Smooth muscle cell (in vitro differentiated cells): Measurements from ENCODE around the gene CCL4. TPM values are rescaled to one million over a fixed set of nuclear protein-coding genes. Genes with fewer than 3 reads are reported as not detected.

Source experiments
- DNase-seq: peaks from one replicate; lab custom pipeline; 2025; ENCODE audit not compliant: unreplicated experiment; lab: John Stamatoyannopoulos, UW
- H2AFZ ChIP-seq: fragments of 200-600 bp; sonication (generic); 2 replicates; pipeline ENCODE4 v1.6.0; 2016; ENCODE audit warnings: antibody characterized with exemption, low read depth, mild to moderate bottlenecking
- H3F3A ChIP-seq: fragments of 200-600 bp; sonication (generic); 2 replicates; pipeline ENCODE4 v1.6.0; 2017; ENCODE audit warnings: antibody characterized with exemption, low read depth
- H3K27ac ChIP-seq: fragments of 200-600 bp; sonication (generic); 2 replicates; pipeline ENCODE4 v1.5.1; 2016; ENCODE audit warnings: low read depth, mild to moderate bottlenecking
- H3K27me3 ChIP-seq: fragments of 200-600 bp; sonication (generic); 2 replicates; pipeline ENCODE4 v1.6.1; 2016; ENCODE audit warnings: low read depth, mild to moderate bottlenecking
- H3K36me3 ChIP-seq: fragments of 200-600 bp; sonication (generic); 2 replicates; pipeline ENCODE4 v1.5.1; 2016; ENCODE audit warnings: low read depth
- H3K4me1 ChIP-seq: fragments of 200-600 bp; sonication (generic); 2 replicates; pipeline ENCODE4 v1.5.1; 2016; ENCODE audit warnings: low read depth
- H3K4me2 ChIP-seq: fragments of 200-600 bp; sonication (generic); 2 replicates; pipeline ENCODE4 v1.6.0; 2016; ENCODE audit warnings: mild to moderate bottlenecking
- H3K4me3 ChIP-seq: fragments of 200-600 bp; sonication (generic); 2 replicates; pipeline ENCODE4 v1.5.1; 2016; ENCODE audit warnings: mild to moderate bottlenecking
- H3K79me2 ChIP-seq: fragments of 200-600 bp; sonication (generic); 2 replicates; pipeline ENCODE4 v1.6.0; 2016; ENCODE audit warnings: low read depth, mild to moderate bottlenecking
- H3K9ac ChIP-seq: fragments of 200-600 bp; sonication (generic); 2 replicates; pipeline ENCODE4 v1.6.0; 2016; ENCODE audit warnings: low read depth
- H3K9me3 ChIP-seq: fragments of 200-600 bp; sonication (generic); replicated peaks from 2 replicates; pipeline ENCODE4 v1.5.1; 2016; ENCODE audit warnings: low read depth
- H4K20me1 ChIP-seq: fragments of 200-600 bp; sonication (generic); 2 replicates; pipeline ENCODE4 v1.6.0; 2016; ENCODE audit warnings: low read depth
- CTCF ChIP-seq: fragments of 200-600 bp; sonication (generic); IDR thresholded peaks from 2 replicates; pipeline ENCODE4 v1.5.1; 2017; ENCODE audit warnings: borderline replicate concordance, mild to moderate bottlenecking, antibody characterized with exemption; ENCODE audit not compliant: insufficient read depth, poor library complexity, severe bottlenecking
- WGBS: methylation state at CpG from one replicate; pipeline ENCODE4 v1.1.7; 2016; ENCODE audit warnings: low lambda C conversion rate; 5-methylcytosine and 5-hydroxymethylcytosine counted together
- polyA plus RNA-seq: library from polyadenylated mRNA; unstranded; fragments of >200 nt; fragmentation: Nextera tagmentation; extraction: Ambion mirVana; gene quantifications from 2 replicates; pipeline ENCODE4 v1.2.1, GENCODE V29; 2016
- total RNA-seq: library from RNA; depleted of rRNA; stranded (reverse); fragments of >200 nt; gene quantifications from 2 replicates; pipeline ENCODE4 v1.2.3, GENCODE V29; 2014

CCL4 gene
- total and polyA plus RNA-seq, 2 experiments from 2014 or later = 0.81 TPM; not detected in 1

- WGBS = 86% methylated on average over 4 of the region's 4 CpGs
- Histone ChIP-seq H4K20me1 (no peaks in the 10 kb centered on the region), H3K36me3 (no peaks in the 10 kb centered on the region)
Observed at GRCh38 chr17:36135465-36135864, 31.8 kb downstream of the CCL4 start.

DNA sequence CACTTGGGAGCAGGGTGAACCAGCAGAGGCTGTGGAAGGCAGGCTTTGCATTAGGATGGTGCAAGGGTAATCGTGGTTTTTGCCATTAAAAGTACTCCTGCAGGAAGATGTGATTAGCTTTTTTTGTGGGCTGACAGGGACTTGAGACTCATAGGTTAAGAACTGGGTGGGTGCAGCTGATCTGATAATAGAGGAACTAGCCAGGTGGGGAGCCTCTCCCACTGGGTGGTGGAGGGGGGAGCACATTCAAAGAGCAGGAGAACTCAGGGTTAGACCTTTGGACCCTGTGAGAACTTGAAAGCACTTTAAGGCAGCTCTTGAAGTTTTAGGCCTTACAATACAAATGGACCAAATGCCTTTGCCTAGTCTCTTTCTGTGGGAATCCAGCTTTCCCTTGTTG lies 32.4 kb downstream of the CCL4 start:
- Histone ChIP-seq H3F3A (no peaks in the 10 kb centered on the region), H3K79me2 (no peaks in the 10 kb centered on the region), H3K4me2 (no peak overlapping the region), H3K36me3 (no peaks in the 10 kb centered on the region), H3K9me3 (no peaks in the 10 kb centered on the region), H3K4me3 (no peak overlapping the region), H3K27me3 (peaks cover 17% of the 10 kb centered on the region), H3K27ac (no peak overlapping the region), H2AFZ (no peak overlapping the region), H4K20me1 (no peaks in the 10 kb centered on the region), H3K9ac (no peak overlapping the region), H3K4me1 (no peaks in the 10 kb centered on the region)
- whole genome bisulfite sequencing = 82% methylated on average over 1 of the region's 1 CpG
- DNase-seq = no peak
- no peak for TF ChIP-seq CTCF

More at GRCh38 chr17:36135465-36135864, 31.8 kb downstream of the CCL4 start:
- no peaks in the 10 kb centered on the region for H3F3A ChIP-seq
- no peaks in the 10 kb centered on the region for H3K79me2 ChIP-seq
- no peak for TF ChIP-seq CTCF
- peaks cover 13% of the 10 kb centered on the region for H3K27me3 ChIP-seq
- no peak overlapping the region for H3K4me3 ChIP-seq
- no peak overlapping the region for H3K27ac ChIP-seq
- no peak overlapping the region for H2AFZ ChIP-seq
- no peak for DNase-seq
- H3K9ac ChIP-seq = no peak overlapping the region
- no peak overlapping the region for H3K4me2 ChIP-seq
- H3K9me3 ChIP-seq = no peaks in the 10 kb centered on the region
- no peaks in the 10 kb centered on the region for H3K4me1 ChIP-seq

GRCh38 chr17:36136439-36136838 lies 32.8 kb downstream of the CCL4 start:
- no peak for TF ChIP-seq CTCF
- H3K4me2 ChIP-seq = no peak overlapping the region
- H3F3A ChIP-seq = no peaks in the 10 kb centered on the region
- no peak overlapping the region for H3K9ac ChIP-seq
- H3K27me3 ChIP-seq = peaks cover 21% of the 10 kb centered on the region
- no peaks in the 10 kb centered on the region for H3K36me3 ChIP-seq
- H3K4me1 ChIP-seq = no peaks in the 10 kb centered on the region
- H2AFZ ChIP-seq = no peak overlapping the region
- no peaks in the 10 kb centered on the region for H3K79me2 ChIP-seq
- no peak overlapping the region for H3K27ac ChIP-seq
- 89% methylated on average over 1 of the region's 1 CpG for WGBS
- no peaks in the 10 kb centered on the region for H3K9me3 ChIP-seq
- H4K20me1 ChIP-seq = no peaks in the 10 kb centered on the region
- H3K4me3 ChIP-seq = no peak overlapping the region
- no peak for DNase-seq

DNA sequence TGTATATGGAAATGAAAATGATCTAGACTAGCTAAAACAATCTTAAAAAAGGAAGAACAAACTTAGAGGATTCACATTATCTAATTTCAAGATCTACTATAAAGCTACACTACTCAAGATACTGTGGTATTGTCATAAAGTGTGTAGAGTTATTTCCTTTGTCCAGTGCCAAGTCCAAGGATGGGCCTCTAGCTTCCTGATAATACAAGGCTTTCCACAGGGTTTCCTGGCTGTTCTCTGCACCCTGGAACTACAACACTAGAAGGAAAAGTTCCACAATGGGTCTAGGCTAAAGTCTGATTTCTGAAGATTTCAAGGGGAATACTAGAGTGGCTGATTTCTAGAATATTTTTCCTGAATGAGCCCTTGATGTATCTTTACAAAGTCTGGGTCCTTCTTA lies 38.6 kb downstream of the CCL4 start:
- H3K4me2 ChIP-seq = no peak overlapping the region
- no peaks in the 10 kb centered on the region for H3K9me3 ChIP-seq
- no peak overlapping the region for H3K9ac ChIP-seq
- no peaks in the 10 kb centered on the region for H3K36me3 ChIP-seq
- H3F3A ChIP-seq = no peaks in the 10 kb centered on the region
- no peak overlapping the region for H3K4me3 ChIP-seq
- H4K20me1 ChIP-seq = no peaks in the 10 kb centered on the region
- H3K27me3 ChIP-seq = peaks cover 45% of the 10 kb centered on the region
- no peak overlapping the region for H2AFZ ChIP-seq
- no peaks in the 10 kb centered on the region for H3K4me1 ChIP-seq
- H3K27ac ChIP-seq = no peak overlapping the region
- no peaks in the 10 kb centered on the region for H3K79me2 ChIP-seq
- DNase-seq = no peak
- TF ChIP-seq CTCF = no peak
